Dedifferentiated amniotic fluid mesenchymal stem cell (primary cell): ENCODE results near the gene DNASE1L1.

Experiments used
- DNase-seq: peaks from one replicate; pipeline ENCODE4 v3.0.0-alpha.2; 2016; ENCODE audit errors: extremely low spot score

Gene DNASE1L1

GRCh38 chrX:154382483-154383069, 26.5 kb downstream of the DNASE1L1 start:
- DNase-seq, result no peak

DNA sequence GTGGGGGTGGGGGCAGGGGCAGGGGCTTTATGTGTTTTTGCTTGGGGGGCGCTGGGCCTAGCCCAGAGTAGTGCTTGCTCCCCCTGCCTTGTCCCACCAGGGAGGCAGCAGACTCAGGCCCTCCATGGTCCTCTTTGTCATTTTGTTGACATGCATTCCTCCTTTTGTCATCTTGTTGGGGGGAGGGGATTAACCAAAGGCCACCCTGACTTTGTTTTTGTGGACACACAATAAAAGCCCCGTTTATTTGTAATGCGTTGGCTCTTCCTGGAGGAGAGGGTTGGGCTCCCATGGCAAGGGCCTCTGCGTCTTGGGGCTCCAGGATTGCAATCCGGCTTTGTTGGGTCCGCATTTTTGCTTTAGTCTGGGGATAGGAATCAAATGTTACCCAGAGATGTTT, 27.8 kb downstream of the DNASE1L1 start:
- no peak for DNase-seq

GRCh38 chrX:154380787-154381186, 28.3 kb downstream of the DNASE1L1 start:
- no peak for DNase-seq

- no peak for DNase-seq
Observed at GRCh38 chrX:154380153-154380552, 28.9 kb downstream of the DNASE1L1 start.

GRCh38 chrX:154379569-154379951, 29.5 kb downstream of the DNASE1L1 start:
- no peak for DNase-seq

DNA sequence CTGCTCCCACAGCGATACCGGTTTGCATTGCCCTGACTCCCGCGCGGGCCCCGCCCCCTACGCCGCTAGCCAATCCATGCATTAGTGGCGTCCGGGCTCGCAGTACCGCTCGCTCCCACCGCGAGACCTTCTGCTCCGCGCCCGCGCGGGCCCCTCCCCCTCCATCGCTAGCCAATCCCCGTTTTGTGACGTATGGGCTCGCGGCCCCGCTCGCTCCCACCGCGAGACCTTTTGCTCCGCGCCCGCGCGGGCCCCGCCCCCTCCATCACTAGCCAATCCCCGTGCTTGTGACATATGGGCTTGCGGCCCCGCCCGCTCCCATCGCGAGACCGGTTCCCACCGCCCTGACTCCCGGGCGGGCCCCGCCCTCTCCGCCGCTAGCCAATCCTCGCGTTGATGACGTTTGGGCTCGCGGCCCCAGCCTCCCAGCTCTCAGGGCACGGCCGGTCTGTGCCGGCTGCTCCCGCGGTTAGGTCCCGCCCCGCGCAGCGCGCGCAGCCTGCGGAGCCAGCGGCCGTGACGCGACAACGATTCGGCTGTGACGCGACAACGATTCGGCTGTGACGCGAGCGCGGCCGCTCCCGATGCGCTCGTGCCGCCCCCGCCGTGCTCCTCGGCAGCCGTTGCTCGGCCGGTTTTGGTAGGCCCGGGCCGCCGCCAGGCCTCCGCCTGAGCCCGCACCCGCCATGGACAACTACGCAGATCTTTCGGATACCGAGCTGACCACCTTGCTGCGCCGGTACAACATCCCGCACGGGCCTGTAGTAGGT, 30.1 kb downstream of the DNASE1L1 start, which contains the start of gene EMD:
TSS of gene EMD (plus strand) at position 497 of the 770 bp plus-strand sequence. CDS start at position 687, 190 bp downstream.
- peak; percentile 94 for DNase-seq

DNA sequence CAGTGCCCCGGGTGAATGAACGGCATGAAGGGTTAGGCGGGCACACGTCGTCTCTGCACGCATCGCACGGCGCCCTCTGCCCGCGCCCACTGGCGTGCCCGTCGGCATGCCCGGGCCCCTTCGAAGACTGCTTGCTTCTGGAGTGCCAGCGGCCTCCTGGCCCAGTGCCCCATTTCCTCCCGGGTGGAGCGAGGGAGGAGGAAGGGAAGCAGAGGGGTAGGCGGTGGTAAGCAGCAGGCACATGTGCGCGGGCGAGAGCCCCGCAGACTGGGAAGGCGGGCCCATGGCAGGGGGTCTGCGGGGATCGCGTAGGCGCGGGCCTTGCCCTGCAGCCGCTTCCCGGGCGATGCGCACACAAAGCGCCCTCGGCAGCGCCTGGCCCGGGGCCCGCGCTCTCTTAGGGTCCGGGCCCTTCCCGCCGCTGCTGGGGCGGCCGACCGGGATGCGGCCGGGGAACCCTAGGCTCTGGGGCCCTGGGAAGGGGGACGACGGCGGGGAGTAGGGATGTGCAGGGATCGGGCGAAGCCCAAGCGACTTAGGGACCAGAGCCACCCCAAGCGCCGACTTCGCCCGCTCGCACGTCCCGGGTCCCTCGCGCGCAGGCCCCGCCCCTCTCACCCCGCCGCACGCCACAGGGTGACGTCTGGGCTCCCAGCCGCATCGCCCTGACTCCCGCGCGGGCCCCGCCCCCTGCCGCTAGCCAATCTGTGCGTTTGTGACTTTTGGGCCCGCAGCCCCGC, 30.8 kb downstream of the DNASE1L1 start:
- DNase-seq, result no peak

DNA sequence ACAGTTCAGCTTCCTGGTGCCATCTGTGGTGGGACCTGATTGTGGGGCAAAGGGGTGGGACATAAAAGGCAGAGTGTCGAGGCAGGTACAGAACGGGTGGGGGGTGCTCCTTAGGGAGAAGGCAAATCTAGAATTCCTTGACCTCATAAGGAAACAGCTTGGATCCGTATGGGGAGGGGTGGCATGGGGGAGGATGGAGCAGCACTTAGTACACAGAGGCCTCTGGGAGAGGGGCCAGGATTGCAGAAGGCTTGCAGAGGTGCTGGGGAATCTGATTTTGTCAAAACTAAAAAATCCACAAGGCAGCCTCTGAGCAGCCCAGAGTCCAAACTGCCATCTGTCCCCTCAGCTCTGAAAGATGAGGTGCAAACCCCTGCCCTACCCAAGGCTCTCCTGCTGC, 32.3 kb downstream of the DNASE1L1 start:
- DNase-seq, result no peak

- no peak for DNase-seq
Observed at GRCh38 chrX:154375156-154375504, 33.9 kb downstream of the DNASE1L1 start.

DNA sequence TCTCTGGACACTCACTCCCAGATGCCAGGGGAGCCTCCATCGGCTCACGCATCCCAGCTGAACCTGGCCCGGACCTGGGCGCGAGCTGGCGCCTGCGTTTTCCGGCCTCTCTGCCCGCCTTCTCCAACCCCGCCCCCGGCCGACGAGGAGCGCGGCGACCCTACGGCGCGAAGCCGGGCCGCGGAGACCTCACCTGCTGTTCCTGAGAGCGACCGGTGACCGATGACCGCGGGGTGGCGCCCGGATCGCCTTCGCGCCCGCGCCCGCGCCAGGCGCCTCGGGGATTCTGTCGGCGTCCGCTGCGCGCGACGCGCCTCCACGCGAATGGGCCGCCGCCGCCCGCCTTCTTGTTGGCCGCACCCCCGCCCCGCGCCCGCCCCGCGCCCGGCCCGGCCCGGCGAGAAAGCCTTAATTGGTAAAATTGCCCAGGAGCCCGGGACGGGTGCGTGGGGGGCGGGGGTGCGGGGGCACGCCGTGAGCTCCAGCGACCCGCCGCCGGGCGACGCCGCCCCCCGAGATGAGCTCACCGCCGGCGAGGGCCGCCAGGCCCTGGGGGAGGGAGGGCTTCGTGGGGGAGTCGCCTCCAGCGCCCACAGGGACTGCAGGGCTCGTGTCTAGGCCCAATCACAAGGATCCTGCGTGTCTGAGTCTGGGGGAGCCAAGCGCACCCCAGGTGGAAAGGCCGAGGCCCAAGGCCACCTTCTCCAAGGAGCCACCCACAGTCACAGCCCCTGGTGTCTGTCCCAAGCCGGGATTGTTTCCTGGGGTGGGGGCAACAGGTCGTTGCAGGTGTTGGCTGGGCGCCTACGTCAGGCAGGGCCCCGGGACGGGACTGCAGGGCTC, 34.5 kb downstream of the DNASE1L1 start, which contains the start of gene FLNA:
TSS of gene FLNA (minus strand) at position 322 of the 843 bp plus-strand sequence. CDS start 3,389 bp downstream, outside the sequence.
- no peak for DNase-seq

GRCh38 chrX:154373340-154374306, 35.4 kb downstream of the DNASE1L1 start:
- peak; percentile 75 for DNase-seq

DNA sequence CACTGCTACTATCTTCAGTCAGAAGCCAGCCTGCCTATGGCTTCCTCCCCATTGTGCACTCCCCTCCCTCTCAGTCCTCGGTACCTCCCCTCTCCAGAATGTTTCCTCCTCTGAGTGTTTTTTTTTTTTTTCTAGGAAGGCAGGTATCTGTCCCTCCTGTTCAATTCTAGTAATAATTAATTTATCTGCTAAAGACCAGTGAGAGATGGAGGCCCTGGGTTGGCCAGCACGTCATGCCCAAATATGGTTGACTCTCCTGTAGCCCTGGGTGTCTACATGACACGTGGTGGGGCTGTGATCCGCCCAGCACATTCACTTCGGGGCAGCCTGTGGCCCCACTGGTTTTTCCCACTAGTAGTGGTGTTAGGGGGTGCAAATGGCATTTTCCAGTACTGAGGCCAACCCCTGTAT, 36.4 kb downstream of the DNASE1L1 start:
- no peak for DNase-seq

GRCh38 chrX:154371789-154372300, 37.2 kb downstream of the DNASE1L1 start:
- no peak for DNase-seq

- DNase-seq, result peak; percentile 89
Observed at GRCh38 chrX:154371017-154371788, 37.9 kb downstream of the DNASE1L1 start.

- DNase-seq, result no peak
Observed at GRCh38 chrX:154370300-154371016, 38.6 kb downstream of the DNASE1L1 start.

- DNase-seq, result peak; percentile 85
Observed at GRCh38 chrX:154369449-154370299, 39.4 kb downstream of the DNASE1L1 start.

GRCh38 chrX:154368630-154369448, 40.2 kb downstream of the DNASE1L1 start:
- peak; percentile 83 for DNase-seq
